ENCODE results near the gene OLFM4.

The OLFM4 gene

GRCh38 chr13:53068585-53069520 is 40.2 kb downstream of the OLFM4 start:
- no peak for DNase-seq (ENCODE audit: low read depth in 2 of 2)

GRCh38 chr13:53069800-53070199 is 41.2 kb downstream of the OLFM4 start:
- DNase-seq (ENCODE audit: low read depth in 2 of 2): no peak

GRCh38 chr13:53073711-53074110 is 45.1 kb downstream of the OLFM4 start:
- no peak for DNase-seq (ENCODE audit: low read depth in 2 of 2)

- DNase-seq (ENCODE audit: low read depth in 2 of 2): no peak
Observed at GRCh38 chr13:53074114-53074513, 45.5 kb downstream of the OLFM4 start.

- DNase-seq (ENCODE audit: low read depth in 2 of 2): no peak
Observed at GRCh38 chr13:53075356-53076041, 46.9 kb downstream of the OLFM4 start.

- no peak for DNase-seq (ENCODE audit: low read depth in 2 of 2)
Observed at GRCh38 chr13:53079691-53080090, 51.1 kb downstream of the OLFM4 start.

- DNase-seq (ENCODE audit: low read depth in 2 of 2): no peak
Observed at GRCh38 chr13:53088871-53089270, 60.3 kb downstream of the OLFM4 start.

- no peak for DNase-seq (ENCODE audit: low read depth in 2 of 2)
Observed at GRCh38 chr13:53089951-53090350, 61.3 kb downstream of the OLFM4 start.

- no peak for DNase-seq (ENCODE audit: low read depth in 2 of 2)
Observed at GRCh38 chr13:53090461-53090860, 61.8 kb downstream of the OLFM4 start.

GRCh38 chr13:53092931-53093330 is 64.3 kb downstream of the OLFM4 start:
- DNase-seq (ENCODE audit: low read depth in 2 of 2): no peak

- no peak for DNase-seq (ENCODE audit: low read depth in 2 of 2)
Observed at GRCh38 chr13:53098455-53098854, 69.8 kb downstream of the OLFM4 start.

GRCh38 chr13:53100394-53101063 is 71.9 kb downstream of the OLFM4 start:
- DNase-seq (ENCODE audit: low read depth in 2 of 2): no peak
